GM19238 (cell line): ENCODE data around the gene SYVN1.
A peak's percentile ranks its signal among the peaks of the same experiment; 100 is the strongest.

ENCODE experiments used
- DNase-seq: peaks from one replicate; pipeline ENCODE4 v3.0.0; 2011; ENCODE audit warnings: low spot score; ENCODE audit not compliant: insufficient read length

The SYVN1 gene

GRCh38 chr11:65112546-65113360 is 21.6 kb downstream of the SYVN1 start:
- DNase-seq: peak; percentile 72

DNA sequence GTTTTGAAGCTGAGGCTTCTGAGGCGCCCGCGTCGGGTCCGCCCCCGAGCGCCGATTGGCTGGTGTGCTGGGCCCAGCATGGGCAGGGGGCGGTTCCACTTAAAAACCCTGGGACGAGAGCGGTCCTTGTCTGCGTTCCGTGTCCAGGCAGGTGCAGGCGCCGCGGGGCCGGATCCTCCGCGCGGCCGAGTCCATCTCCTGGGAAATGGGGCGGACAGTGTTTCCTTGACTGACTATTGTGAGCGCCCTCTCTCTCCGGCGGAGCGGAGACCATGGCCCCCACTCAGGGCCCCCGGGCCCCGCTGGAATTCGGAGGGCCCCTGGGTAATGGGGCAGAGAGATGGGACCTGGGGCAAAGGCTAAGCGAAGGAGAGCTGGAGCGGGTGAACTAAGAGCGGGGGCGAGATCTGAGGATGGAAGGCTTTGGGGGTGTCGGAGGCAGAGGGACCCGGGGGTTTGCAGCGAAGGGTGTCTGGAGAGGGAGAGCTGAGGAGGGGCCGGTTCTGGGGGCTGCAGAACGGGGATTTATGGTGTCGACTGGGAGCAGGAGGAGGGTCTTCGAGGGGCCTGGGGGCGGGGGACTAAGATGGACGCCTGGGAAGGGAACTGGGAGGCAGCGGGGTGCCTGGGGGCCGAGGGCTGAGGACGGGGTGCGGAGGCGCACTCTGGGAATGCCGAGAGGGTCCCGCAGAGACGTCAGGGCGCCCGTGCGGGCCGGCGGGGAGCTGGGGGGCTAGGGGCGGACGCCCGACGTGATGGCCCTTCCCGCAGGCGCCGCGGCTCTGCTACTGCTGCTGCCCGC is 22.4 kb downstream of the SYVN1 start, which contains the start of gene TM7SF2:
TSS of gene TM7SF2 (plus strand) at position 129 of the 802 bp plus-strand sequence. CDS start at position 273, 144 bp downstream.
- DNase-seq: peak; percentile 98

GRCh38 chr11:65111159-65111743 is 23.1 kb downstream of the SYVN1 start:
- no peak for DNase-seq

GRCh38 chr11:65110354-65110861 is 23.9 kb downstream of the SYVN1 start:
- DNase-seq: peak; percentile 89

DNA sequence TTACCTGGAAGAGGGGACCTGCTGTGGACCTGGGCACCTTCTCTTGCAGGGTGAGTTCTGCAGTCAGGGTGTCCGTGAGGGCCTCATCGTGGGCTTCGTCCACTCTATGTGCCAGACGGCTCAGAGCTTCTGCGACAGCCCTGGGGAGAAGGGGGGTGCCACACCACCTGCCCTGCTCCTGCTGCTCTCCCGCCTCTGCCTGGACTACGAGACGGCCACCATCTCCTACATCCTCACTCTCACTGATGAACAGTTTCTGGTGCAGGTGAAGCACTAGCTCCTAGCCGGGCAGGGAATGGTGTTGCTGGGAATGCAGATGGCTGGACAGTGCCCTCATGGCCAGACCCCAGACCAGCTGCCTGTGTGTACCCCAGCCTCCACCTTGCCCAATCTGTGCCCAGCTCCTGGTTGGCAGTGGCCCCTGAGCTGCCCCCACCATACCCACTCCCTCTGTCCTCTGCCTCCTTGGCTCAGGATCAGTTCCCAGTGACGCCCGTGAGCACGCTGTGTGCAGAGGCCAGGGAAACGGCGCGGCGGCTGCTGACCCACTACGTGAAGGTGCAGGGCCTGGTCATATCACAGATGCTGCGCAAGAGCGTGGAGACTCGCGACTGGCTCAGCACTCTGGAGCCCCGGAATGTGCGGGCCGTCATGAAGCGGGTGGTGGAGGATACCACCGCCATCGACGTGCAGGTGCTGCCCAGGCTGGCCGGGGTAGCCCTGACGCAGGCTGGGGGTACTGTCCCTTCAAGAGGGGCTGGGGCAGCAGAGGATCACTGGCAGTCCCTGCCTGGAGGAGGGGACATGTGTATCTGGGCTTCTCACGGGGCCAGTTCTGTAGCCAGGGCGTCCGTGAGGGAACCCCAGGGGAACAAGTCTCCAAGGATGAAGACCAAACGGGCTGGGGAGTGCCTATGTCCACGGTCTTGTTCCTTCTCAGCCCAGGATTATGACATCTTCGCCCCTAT is 24.8 kb downstream of the SYVN1 start:
- DNase-seq: no peak

DNA sequence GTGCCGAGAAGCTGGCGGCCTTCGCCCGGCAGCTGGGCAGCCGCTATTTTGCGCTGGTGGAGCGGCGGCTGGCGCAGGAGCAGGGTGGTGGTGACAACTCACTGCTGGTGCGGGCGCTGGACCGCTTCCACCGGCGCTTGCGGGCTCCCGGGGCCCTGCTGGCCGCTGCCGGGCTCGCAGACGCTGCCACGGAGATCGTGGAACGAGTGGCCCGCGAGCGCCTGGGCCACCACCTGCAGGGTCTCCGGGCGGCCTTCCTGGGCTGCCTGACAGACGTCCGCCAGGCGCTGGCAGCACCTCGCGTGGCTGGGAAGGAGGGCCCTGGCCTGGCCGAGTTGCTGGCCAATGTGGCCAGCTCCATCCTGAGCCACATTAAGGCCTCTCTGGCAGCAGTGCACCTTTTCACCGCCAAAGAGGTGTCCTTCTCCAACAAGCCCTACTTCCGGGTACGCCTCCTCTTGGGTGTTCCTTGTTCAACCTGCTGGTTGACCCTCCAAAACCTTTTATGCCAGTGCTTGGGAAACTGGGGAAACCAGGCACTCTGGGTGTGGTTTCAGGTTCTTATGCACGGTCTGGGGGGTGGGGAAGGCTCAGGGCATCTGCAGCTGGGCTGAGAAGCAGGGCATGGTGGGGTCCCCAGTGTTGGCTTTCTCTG is 25.7 kb downstream of the SYVN1 start:
- no peak for DNase-seq

- no peak for DNase-seq
Measured at GRCh38 chr11:65107751-65108468, 26.4 kb downstream of the SYVN1 start.

GRCh38 chr11:65107078-65107477 is 27.2 kb downstream of the SYVN1 start:
- DNase-seq: no peak

DNA sequence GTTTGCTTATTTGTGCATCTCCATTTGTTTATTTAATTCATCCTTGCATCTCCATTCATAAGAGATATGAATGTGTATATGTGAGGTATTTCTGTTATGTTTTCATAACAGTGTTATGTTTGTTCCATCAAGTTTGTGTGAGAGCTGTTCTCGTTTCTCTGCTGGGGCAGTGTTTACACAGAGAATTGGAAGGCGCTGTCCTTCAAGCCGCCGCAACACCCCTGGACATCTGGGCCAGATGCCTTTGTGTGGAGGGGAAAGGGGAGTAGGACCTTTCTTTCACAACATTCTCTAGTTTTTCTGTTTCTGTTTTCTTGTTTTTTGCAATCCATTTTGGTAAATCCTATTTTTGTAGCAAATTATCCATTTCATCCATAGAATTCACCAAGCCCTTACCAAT is 29.7 kb downstream of the SYVN1 start:
- no peak for DNase-seq

- DNase-seq: no peak
Measured at GRCh38 chr11:65103476-65103875, 30.8 kb downstream of the SYVN1 start.

DNA sequence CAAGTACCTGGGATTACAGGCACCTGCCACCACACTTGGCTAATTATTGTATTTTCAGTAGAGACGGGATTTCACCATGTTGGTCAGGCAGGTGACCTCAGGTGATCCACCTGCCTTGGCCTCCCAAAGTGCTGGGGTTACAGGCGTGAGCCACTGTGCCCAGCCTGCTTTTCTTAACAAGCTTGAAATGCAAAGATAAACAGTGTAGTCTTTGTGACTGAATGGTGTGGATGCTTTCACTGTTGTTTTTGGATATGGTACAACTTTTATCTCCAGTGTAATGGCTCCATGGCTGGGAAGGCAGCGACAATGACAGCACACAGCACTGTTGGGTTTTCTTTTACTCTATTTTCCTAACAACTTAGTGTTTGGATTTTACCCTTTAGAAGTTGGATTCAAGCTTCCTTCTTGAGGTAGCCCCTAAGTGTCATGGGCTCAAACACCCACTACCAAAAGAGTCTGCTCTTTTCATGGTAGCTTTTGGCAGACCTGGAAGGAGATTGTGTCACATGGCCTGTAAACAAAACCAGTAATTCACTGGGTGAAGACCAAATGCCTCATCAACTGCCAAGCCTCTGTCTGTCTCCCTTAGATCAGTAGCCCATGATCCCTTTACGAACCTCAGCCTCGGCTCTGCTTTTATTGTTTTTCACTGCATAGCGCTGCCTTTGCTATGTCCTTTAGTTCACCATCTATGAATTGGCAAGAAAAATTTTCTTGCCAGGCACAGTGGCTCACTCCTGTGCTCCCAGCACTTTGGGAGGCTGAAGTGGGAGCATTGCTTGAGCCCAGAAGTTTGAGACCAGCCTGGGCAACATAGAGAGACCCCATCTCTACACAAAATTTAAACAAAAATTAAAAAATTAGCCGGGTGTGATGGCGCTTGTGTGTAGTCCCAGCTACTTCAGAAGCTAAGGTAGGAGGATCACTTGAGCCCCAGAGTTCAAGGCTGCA is 31.9 kb downstream of the SYVN1 start:
- DNase-seq: no peak

- DNase-seq: no peak
Measured at GRCh38 chr11:65100674-65101350, 33.5 kb downstream of the SYVN1 start.

DNA sequence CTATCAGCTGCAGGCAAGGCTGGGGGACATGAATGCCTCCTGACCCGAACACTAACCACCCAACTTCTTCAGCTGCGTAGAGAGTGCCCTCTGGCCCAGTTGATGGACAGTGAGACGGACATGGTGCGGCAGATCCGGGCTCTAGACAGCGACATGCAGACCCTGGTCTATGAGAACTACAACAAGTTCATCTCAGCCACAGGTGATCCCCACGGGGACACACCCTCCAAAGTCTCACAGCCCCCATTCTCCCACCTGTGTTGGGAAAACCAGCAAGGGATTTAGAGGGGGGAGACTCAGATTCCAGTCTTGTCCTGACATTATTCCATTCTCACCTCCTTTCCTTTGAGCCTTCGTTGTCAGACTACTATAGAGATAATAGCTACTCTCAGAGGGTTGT is 37.4 kb downstream of the SYVN1 start:
- DNase-seq: no peak

- DNase-seq: peak; percentile 92
Measured at GRCh38 chr11:65095974-65096806, 38.1 kb downstream of the SYVN1 start, which contains the start of gene VPS51. Gene VPS51, plus strand, starts transcription at chr11:65096214. Its CDS starts 37 bp downstream, at chr11:65096251.

DNA sequence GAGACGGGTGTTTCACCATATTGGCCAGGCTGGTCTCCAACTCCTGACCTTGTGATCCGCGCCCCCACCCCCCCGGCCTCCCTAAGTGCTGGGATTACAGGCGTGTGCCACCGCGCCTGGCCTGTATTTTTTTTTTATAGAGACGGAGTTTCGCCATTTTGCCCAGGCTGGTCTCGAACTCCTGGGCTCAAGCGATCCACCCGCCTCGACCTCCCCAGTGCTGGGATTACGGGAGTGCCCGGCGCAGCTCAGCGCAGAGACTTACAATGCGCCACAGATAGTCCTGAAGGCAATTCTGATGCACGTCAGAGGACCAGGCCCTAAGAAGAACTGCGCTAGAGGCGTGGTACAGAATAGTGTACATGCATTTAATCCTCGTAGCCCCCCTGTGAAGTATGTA is 38.9 kb downstream of the SYVN1 start:
- DNase-seq: no peak

DNA sequence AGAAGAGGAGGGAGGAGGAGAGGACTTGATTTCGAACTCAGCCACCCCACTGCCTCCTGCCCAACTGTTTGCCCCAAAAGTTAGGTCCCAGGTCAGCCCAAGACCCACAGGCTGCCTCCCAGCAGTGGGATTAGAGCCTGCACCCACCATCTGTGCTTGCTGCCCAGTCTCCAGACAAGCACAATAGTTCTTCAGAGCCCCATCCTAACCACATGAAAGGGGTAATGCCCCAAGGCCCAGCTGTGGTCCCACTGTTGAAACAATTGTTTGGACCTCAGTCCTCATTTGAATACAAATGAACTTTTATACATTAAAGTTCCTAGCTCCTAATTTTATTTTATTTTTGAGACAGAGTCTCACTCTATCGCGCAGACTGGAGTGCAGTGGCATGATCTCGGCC is 43.7 kb downstream of the SYVN1 start:
- DNase-seq: no peak

DNA sequence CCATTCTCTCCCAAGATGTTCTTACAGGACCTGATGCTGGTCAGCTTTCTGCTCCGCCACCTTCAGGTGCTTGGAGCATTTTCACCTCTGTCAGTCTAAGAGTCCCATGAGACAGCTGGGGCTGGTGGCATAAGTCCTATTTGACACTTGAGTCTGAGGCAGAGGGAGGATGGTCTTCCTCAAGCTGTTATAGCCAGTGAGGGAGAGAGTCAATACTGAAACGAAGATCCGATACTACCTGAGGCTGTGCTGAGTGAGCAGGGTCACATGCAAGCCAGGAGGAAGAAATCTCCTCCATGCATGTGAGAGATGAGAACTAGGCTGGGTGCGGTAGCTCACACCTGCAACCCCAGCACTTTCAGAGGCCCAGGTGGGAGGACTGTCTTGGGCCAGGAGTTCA is 44.7 kb downstream of the SYVN1 start:
- no peak for DNase-seq
